H9 (cell line): Measurements from ENCODE around the gene GBA2. TPM values are rescaled to one million over a fixed set of nuclear protein-coding genes. Genes with fewer than 3 reads are reported as not detected.

Source experiments
- DNase-seq: peaks from one replicate; pipeline ENCODE4 v3.0.0-alpha.2; 2017
- H2AFZ ChIP-seq: one replicate; pipeline ENCODE4 v1.6.1; 2013; ENCODE audit warnings: mild to moderate bottlenecking, low read length, control low read depth, moderate library complexity
- H2AK5ac ChIP-seq: 2 replicates; pipeline ENCODE4 v1.6.1; 2013; ENCODE audit warnings: low read length, control low read depth, mixed read lengths; ENCODE audit not compliant: insufficient read length
- H2BK120ac ChIP-seq: one replicate; pipeline ENCODE4 v1.6.1; 2013; ENCODE audit warnings: low read depth, mild to moderate bottlenecking, low read length, control low read depth, inconsistent platforms; ENCODE audit not compliant: poor library complexity, severe bottlenecking
- H2BK12ac ChIP-seq: 2 replicates; pipeline ENCODE4 v1.6.1; 2013; ENCODE audit warnings: low read length, control low read depth, mixed read lengths, low read depth; ENCODE audit not compliant: insufficient read length
- H2BK15ac ChIP-seq: 2 replicates; pipeline ENCODE4 v1.6.1; 2013; ENCODE audit warnings: low read depth, low read length, control low read depth
- H2BK20ac ChIP-seq: one replicate; pipeline ENCODE4 v1.6.1; 2013; ENCODE audit warnings: low read depth, mild to moderate bottlenecking, low read length, control low read depth, inconsistent platforms; ENCODE audit not compliant: poor library complexity, severe bottlenecking
- H2BK5ac ChIP-seq: 2 replicates; pipeline ENCODE4 v1.6.1; 2013; ENCODE audit warnings: low read length, control low read depth, mixed read lengths; ENCODE audit not compliant: insufficient read length
- H3K14ac ChIP-seq: 2 replicates; pipeline ENCODE4 v1.6.1; 2013; ENCODE audit warnings: low read length, control low read depth; ENCODE audit not compliant: insufficient read depth
- H3K18ac ChIP-seq: 2 replicates; pipeline ENCODE4 v1.6.1; 2013; ENCODE audit warnings: low read depth, mild to moderate bottlenecking, mixed read lengths, low read length, control low read depth; ENCODE audit not compliant: insufficient read length
- H3K23ac ChIP-seq: 2 replicates; pipeline ENCODE4 v1.6.1; 2013; ENCODE audit warnings: low read length, control low read depth, mixed read lengths, low read depth; ENCODE audit not compliant: insufficient read length
- H3K23me2 ChIP-seq: 2 replicates; pipeline ENCODE4 v1.6.1; 2013; ENCODE audit warnings: low read depth, mild to moderate bottlenecking, mixed read lengths, low read length, control low read depth; ENCODE audit not compliant: insufficient read length, poor library complexity, severe bottlenecking
- H3K27ac ChIP-seq: 2 replicates; pipeline ENCODE4 v1.5.1; 2013; ENCODE audit warnings: low read length, control low read depth, mixed read lengths, low read depth; ENCODE audit not compliant: insufficient read length
- H3K27me3 ChIP-seq: 2 replicates; pipeline ENCODE4 v1.6.1; 2013; ENCODE audit warnings: low read length, control low read depth, inconsistent platforms; ENCODE audit not compliant: insufficient read depth
- H3K4ac ChIP-seq: 2 replicates; pipeline ENCODE4 v1.6.1; 2013; ENCODE audit warnings: low read depth, mild to moderate bottlenecking, control low read depth, inconsistent platforms, low read length, moderate library complexity
- H3K4me1 ChIP-seq: 2 replicates; pipeline ENCODE4 v1.6.1; 2013; ENCODE audit warnings: low read length, control low read depth, inconsistent platforms; ENCODE audit not compliant: insufficient read depth
- H3K4me2 ChIP-seq: 2 replicates; pipeline ENCODE4 v1.6.1; 2013; ENCODE audit warnings: low read length, control low read depth, mixed read lengths; ENCODE audit not compliant: insufficient read length, insufficient read depth
- H3K56ac ChIP-seq: 2 replicates; pipeline ENCODE4 v1.6.1; 2013; ENCODE audit warnings: low read depth, mild to moderate bottlenecking, mixed read lengths, low read length, control low read depth; ENCODE audit not compliant: insufficient read length
- H3K79me1 ChIP-seq: 2 replicates; pipeline ENCODE4 v1.6.1; 2013; ENCODE audit warnings: low read depth, mild to moderate bottlenecking, moderate library complexity, low read length, control low read depth, inconsistent platforms; ENCODE audit not compliant: insufficient read depth, poor library complexity, severe bottlenecking
- H3K79me2 ChIP-seq: 2 replicates; pipeline ENCODE4 v1.6.1; 2013; ENCODE audit warnings: low read length, control low read depth, inconsistent platforms; ENCODE audit not compliant: insufficient read depth
- H3K9ac ChIP-seq: 2 replicates; pipeline ENCODE4 v1.6.1; 2013; ENCODE audit warnings: low read length, control low read depth, mixed read lengths; ENCODE audit not compliant: insufficient read length; ENCODE audit errors: extremely low read depth
- H3K9me3 ChIP-seq: one replicate; pipeline ENCODE4 v1.6.1; 2013; ENCODE audit warnings: low read depth, low read length, inconsistent platforms; ENCODE audit not compliant: control insufficient read depth
- H3T11ph ChIP-seq: one replicate; pipeline ENCODE4 v1.6.1; 2013; ENCODE audit warnings: mild to moderate bottlenecking, low read length, control low read depth, inconsistent platforms
- H4K20me1 ChIP-seq: one replicate; pipeline ENCODE4 v1.6.1; 2013; ENCODE audit not compliant: control insufficient read depth, insufficient read length, insufficient read depth
- H4K5ac ChIP-seq: 2 replicates; pipeline ENCODE4 v1.6.1; 2013; ENCODE audit warnings: low read depth, mild to moderate bottlenecking, mixed read lengths, low read length, control low read depth; ENCODE audit not compliant: insufficient read length
- H4K8ac ChIP-seq: replicated peaks from 2 replicates; pipeline ENCODE4 v1.6.1; 2013; ENCODE audit warnings: low read length, control low read depth, mixed read lengths, low read depth; ENCODE audit not compliant: insufficient read length
- H4K91ac ChIP-seq: 2 replicates; pipeline ENCODE4 v1.6.1; 2013; ENCODE audit warnings: low read depth, mild to moderate bottlenecking, moderate library complexity, mixed read lengths, low read length, control low read depth; ENCODE audit not compliant: insufficient read length
- H3K27ac Mint-ChIP-seq, 3 experiments: 2 replicates in 2 of 3; 3 replicates in 1 of 3; pipeline ENCODE4 v1.8.0; 2020 to 2021; ENCODE audit warnings: mixed read lengths in 3 of 3, mild to moderate bottlenecking in 1 of 3, moderate library complexity in 1 of 3
- H3K27me3 Mint-ChIP-seq: 2 replicates; pipeline ENCODE4 v1.8.0; 2021; ENCODE audit warnings: low read depth, mild to moderate bottlenecking, moderate library complexity, mixed read lengths
- H3K36me3 Mint-ChIP-seq, 3 experiments: 2 replicates in 2 of 3; 3 replicates in 1 of 3; pipeline ENCODE4 v1.8.0; 2020 to 2021; ENCODE audit warnings: low read depth in 3 of 3, mixed read lengths in 3 of 3; ENCODE audit not compliant: insufficient read depth in 1 of 3
- H3K4me1 Mint-ChIP-seq, 2 experiments: 2 replicates each; pipeline ENCODE4 v1.8.0; 2020; ENCODE audit warnings: mixed read lengths in 2 of 2
- H3K4me3 Mint-ChIP-seq, 2 experiments: 2 replicates in 1 of 2; 3 replicates in 1 of 2; pipeline ENCODE4 v1.8.0; 2020 to 2021; ENCODE audit warnings: mild to moderate bottlenecking in 2 of 2, mixed read lengths in 2 of 2, moderate library complexity in 1 of 2
- H3K9me3 Mint-ChIP-seq, 2 experiments: 2 replicates in 1 of 2; 3 replicates in 1 of 2; pipeline ENCODE4 v1.8.0; 2020; ENCODE audit warnings: mild to moderate bottlenecking in 2 of 2, mixed read lengths in 2 of 2, moderate library complexity in 1 of 2
- CTCF ChIP-seq: fragments of 200-600 bp; sonication (generic); conservative IDR thresholded peaks from 3 replicates; pipeline ENCODE4 v1.8.0; 2021; ENCODE audit warnings: antibody characterized with exemption, mild to moderate bottlenecking
- total RNA-seq: library from RNA; stranded (reverse); gene quantifications from 2 replicates; pipeline ENCODE4 v1.2.1, GENCODE V29; 2021

GBA2 gene
- total RNA-seq, 1 experiment from 2014 or later = 103 TPM

GRCh38 chr9:35757892-35758275, 8.9 kb upstream of the GBA2 start:
- Histone ChIP-seq H2BK15ac (no peak overlapping the region), H2BK12ac (no peak overlapping the region), H2BK5ac (no peak overlapping the region), H3K27me3 (no peaks in the 10 kb centered on the region), H4K8ac (no peak overlapping the region), H2AFZ (no peak overlapping the region), H4K5ac (no peak overlapping the region), H2BK120ac (no peak overlapping the region), H2BK20ac (no peak overlapping the region), H3K9me3 (no peaks in the 10 kb centered on the region), H3K4me1 (no peaks in the 10 kb centered on the region), H4K20me1 (no peaks in the 10 kb centered on the region), H4K91ac (no peak overlapping the region), H3K27ac (no peak overlapping the region), H3K79me1 (no peaks in the 10 kb centered on the region), H2AK5ac (no peak overlapping the region), H3K23ac (no peak overlapping the region), H3K23me2 (peaks cover 3% of the 10 kb centered on the region), H3K79me2 (no peaks in the 10 kb centered on the region; the same call in 1 of the 2 replicates), H3T11ph (no peak overlapping the region), H3K4me2 (peak overlapping the region; percentile 46), H3K9ac (no peak overlapping the region), H3K14ac (no peak overlapping the region), H3K4ac (no peak overlapping the region), H3K56ac (no peak overlapping the region), H3K18ac (no peak overlapping the region)
- no peak for DNase-seq
- Mint-ChIP-seq H3K4me1 (peaks cover 33 to 38% of the 10 kb centered on the region in 2 experiments), H3K27me3 (no peaks in the 10 kb centered on the region), H3K4me3 (peak overlapping the region; percentile 93 to 97), H3K27ac (peak overlapping the region in 1 of 3 experiments; percentile 80; a peak in 1 of 7 replicates), H3K36me3 (peaks cover 14 to 21% (median 19%) of the 10 kb centered on the region in 3 experiments; a peak in 6 of 7 replicates), H3K9me3 (no peaks in the 10 kb centered on the region)
- TF ChIP-seq CTCF = no peak
